ENCODE data around the gene PTPRT.

Gene PTPRT

GRCh38 chr20:43194137-43194536 is 4.4 kb upstream of the PTPRT start:
- TF ChIP-seq CTCF (IDR thresholded peaks at IDR 0.05) (no peak), ZFX (IDR thresholded peaks at IDR 0.05; ENCODE audit: borderline replicate concordance) (no peak)

GRCh38 chr20:43193443-43193842 is 3.7 kb upstream of the PTPRT start:
- H3K27ac ChIP-seq = no peak overlapping the region
- TF ChIP-seq ZFX (IDR thresholded peaks at IDR 0.05; ENCODE audit: borderline replicate concordance) = no peak

More at GRCh38 chr20:43194137-43194536, 4.4 kb upstream of the PTPRT start:
- no peak overlapping the region for H3K27ac ChIP-seq

GRCh38 chr20:43191946-43192863 is 2.5 kb upstream of the PTPRT start:
- H3K27ac ChIP-seq = no peak overlapping the region
- TF ChIP-seq CTCF (IDR thresholded peaks at IDR 0.05) (peak; percentile 82), ZFX (IDR thresholded peaks at IDR 0.05; ENCODE audit: borderline replicate concordance) (no peak)

- TF ChIP-seq ZFX (IDR thresholded peaks at IDR 0.05; ENCODE audit: borderline replicate concordance) = no peak
- TF ChIP-seq CTCF (IDR thresholded peaks at IDR 0.05) = no peak
- H3K27ac ChIP-seq = no peak overlapping the region
Observed at GRCh38 chr20:43191143-43191542, 1.4 kb upstream of the PTPRT start.

- H3K27ac ChIP-seq = no peak overlapping the region
- no peak for TF ChIP-seq ZFX (IDR thresholded peaks at IDR 0.05; ENCODE audit: borderline replicate concordance)
- TF ChIP-seq CTCF (IDR thresholded peaks at IDR 0.05) = no peak
Observed at GRCh38 chr20:43190332-43190953, 737 bp upstream of the PTPRT start.

GRCh38 chr20:43188861-43189553 is 699 bp downstream of the PTPRT start:
- TF ChIP-seq ZFX (IDR thresholded peaks at IDR 0.05; ENCODE audit: borderline replicate concordance) = no peak
- TF ChIP-seq CTCF (IDR thresholded peaks at IDR 0.05) = no peak
- no peak overlapping the region for H3K27ac ChIP-seq

GRCh38 chr20:43188234-43188653 is 1.5 kb downstream of the PTPRT start:
- no peak for TF ChIP-seq CTCF (IDR thresholded peaks at IDR 0.05)
- TF ChIP-seq ZFX (IDR thresholded peaks at IDR 0.05; ENCODE audit: borderline replicate concordance) = no peak
- no peak overlapping the region for H3K27ac ChIP-seq

All from 22Rv1 (cell line).